RCC 7860 (cell line): ENCODE data around the gene C16orf96.
A peak's percentile ranks its signal among the peaks of the same experiment; 100 is the strongest.

Experiments used
- DNase-seq: peaks from one replicate; pipeline ENCODE4 v3.0.0-alpha.2; 2015; ENCODE audit warnings: low spot score
- FAIRE-seq: peaks from 2 replicates; lab custom pipeline; 2012; peaks lifted over from hg19 to GRCh38; lab: Jason Lieb, UNC

Gene C16orf96

DNA sequence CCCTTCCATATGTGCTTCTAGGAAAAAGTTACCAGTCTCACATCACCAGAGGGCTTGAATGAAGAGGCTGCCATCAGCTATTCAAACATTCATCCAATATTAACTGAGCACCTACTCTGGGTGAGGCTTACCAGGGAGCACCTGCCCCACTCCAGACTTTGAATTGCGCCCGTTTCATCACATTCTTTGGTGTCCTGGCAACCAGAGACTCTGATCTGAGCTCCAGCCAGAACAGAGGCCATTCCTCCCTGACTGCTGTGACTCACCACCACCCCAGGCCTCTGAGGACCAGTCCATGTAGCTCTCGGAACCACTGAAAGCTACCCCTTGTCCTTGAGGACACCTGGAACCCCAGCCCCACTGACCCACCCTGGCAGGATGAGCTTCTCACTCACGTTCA is at the start of gene C16orf96:
Gene C16orf96 (plus strand): TSS at position 229 of the 400 bp plus-strand sequence. CDS start 150 bp downstream, at position 379.
- FAIRE-seq: no peak
- DNase-seq: no peak

DNA sequence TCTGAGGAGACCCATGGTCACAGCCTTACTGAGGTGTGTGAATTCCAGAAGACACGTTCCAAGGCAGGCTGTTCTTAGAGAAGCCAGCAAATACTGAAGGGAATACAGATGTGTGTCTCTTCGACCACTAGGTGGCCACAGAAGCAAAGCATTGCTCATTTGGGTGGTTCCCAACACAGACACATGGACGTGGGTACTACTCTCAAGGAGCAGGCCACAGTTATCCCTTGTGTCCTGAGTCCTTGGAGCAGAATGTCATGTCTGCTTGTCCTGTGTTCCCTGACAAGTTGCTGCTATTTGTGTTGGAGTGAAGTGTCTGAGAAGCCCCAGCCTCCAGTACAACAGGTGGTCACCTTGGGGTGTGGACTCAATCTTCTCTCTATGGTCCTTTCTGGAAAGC is 49.7 kb upstream of the C16orf96 start:
- DNase-seq (peak; percentile 39), FAIRE-seq (no peak)

GRCh38 chr16:4507588-4508345 is 48.4 kb upstream of the C16orf96 start:
- FAIRE-seq (no peak), DNase-seq (no peak)

DNA sequence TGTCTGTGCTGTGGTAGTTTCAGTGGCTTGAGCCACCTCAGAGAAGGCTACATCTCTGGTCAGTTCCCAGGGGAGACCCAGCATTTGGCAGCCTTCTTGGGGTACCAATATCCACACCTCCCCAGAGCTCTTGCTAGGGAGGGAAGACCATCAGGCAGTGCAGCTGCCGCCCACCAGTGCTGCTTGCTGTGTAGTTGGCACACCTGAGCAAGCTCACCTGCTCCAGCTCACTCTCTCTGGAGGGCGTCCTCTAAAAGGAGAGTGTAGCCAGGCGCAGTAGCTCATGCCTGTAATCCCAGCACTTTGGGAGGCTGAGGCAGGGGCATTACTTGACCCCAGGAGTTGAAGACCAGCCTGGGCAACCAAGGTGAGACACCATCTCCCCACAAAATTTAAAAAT is 47.3 kb upstream of the C16orf96 start:
- FAIRE-seq: no peak
- DNase-seq: no peak

DNA sequence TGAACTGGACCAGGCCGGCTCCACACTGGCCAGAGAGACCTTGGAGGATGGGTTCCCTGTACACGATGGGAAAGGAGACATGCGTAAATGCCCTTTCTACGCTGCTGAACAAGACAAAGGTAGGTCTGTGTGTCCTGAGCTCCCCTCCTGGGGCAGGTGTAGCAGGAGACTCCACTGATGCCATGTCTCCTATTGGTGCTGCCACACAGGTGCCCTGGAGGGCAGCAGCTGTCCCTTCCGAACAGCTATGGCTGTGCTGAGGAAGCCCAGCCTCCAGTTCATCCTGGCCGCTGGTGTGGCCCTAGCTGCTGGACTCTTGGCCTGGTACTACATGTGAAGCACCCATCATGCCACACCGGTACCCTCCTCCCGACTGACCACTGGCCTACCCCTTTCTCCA is 46.7 kb upstream of the C16orf96 start:
- FAIRE-seq: no peak

GRCh38 chr16:4510131-4510530 is 46.0 kb upstream of the C16orf96 start:
- FAIRE-seq (no peak), DNase-seq (no peak)

More for the DNA sequence above, 46.7 kb upstream of the C16orf96 start:
- DNase-seq: no peak

DNA sequence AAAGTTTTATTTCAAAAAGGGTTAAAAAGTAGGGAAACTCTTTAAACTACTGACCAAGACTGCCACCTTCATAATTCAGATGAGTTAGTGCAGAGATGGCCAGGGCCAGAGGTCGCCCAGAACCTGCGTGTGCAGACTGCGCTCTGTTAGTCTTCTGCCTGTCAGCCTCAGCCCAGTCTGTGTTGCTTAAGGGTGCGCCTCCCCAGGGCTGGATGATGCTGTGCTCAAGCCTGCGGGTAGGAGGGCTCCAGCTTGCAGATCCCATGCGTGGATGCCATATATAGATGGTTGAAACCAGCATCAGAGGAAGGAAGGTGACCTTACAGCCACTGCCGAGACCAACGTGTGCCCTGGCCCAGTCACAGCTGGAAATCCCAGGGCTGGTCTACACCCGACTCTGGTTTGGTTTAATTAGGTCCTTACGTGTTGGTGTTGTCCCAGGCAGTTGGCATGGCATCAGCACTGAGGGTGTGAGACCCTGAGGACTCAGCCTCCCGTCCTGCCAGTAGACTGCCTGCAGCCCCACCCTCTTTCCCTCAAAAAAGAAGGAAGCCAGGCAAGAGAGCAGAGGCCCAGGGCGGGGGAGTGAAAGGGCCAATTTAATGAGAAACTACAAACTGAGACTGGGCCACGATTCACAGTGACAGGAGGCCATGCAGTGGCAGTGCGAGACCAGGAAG is 45.3 kb upstream of the C16orf96 start:
- no peak for FAIRE-seq

DNA sequence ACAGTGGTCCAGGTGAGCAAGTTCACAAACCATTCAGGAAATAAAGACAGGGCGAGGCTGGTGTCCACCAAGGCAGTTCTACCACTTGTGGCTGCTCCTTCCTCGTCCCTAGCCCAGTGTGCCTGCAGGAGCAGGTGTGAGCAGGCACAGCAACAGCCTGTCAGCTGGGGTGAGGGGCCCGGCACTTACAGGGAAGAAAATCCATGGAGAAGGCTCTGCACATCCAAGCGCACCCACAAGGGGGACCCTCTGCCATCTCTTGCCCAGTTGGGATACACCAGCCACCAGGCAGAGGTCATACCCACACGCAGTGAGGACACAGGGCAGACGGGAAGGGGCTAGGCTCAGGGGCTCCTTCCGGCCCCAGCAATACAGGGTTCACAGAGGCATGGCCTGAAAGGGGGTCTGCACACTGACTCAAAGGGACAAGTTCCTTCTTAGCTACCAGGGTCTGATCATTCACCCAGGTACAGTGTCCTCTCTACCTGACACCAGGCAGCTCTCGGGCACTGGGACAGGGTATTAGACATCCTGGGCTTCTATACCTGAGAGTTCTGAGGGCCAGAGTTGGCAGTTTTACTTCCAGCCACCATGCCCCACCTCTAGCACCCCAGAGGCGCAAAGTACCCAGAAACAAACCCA is 44.6 kb upstream of the C16orf96 start:
- DNase-seq (peak; percentile 13), FAIRE-seq (no peak)

More for the DNA sequence above, 45.3 kb upstream of the C16orf96 start:
- DNase-seq: no peak

DNA sequence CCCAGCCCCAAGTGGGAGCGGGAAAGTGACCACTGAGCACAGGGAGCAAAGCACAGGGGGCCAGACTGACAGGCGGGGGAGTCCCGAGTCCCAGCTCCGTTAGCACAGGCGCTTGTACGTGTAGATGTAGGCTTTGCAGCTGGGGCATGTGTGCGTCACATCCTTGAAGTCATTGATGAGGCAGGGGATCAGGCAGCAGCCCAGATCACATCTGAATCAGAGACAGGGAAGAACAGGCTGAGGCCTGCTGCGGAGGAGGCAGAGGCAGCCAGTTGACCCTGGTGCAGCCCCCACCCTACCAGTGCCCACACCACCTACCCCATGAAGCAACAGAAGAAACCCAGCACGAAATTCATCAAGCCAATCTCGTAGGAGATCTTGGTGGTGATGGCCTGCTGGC is 43.7 kb upstream of the C16orf96 start:
- no peak for FAIRE-seq
- DNase-seq: no peak

DNA sequence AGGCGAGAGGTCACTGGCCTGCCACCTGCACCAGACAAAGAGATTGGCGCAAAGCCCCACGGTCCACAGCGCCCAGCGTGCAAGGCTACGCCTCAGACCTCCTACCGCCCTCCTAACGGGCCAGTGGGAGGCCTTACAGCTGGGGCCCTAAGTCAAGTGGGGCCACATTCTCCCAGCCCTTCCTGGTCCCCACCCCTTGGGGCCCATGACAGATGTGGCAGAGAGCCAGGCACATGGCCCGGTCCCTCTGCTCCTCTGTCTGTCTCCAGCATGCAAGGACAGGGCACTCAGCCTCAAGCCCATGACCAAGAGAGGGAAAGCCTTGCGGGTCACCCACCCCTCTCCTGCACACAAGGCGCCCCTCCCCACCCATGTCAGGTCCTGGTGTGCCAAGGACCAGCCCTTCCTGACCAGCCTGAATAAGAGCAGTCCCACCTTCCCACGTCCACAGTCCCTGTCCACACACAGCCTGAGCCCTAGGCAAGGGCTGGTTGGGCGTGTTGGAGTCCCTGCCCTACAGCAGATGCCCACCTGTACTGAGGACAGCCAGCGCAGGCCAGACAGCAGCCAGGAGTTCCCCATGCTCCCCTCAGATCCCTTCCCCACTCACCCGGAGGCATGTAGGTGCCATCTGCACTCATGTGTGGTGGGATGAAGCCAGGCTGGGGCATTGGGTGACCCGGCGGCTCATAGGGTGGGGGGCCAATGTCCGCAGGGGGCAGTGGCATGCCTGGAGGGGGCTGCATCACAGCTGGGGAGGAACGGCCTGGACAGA is 42.9 kb upstream of the C16orf96 start:
- no peak for FAIRE-seq
- no peak for DNase-seq

- FAIRE-seq (no peak), DNase-seq (no peak)
These were observed 42.3 kb upstream of the C16orf96 start for GRCh38 chr16:4513881-4514280.

- FAIRE-seq: no peak
- DNase-seq: no peak
These were observed 41.5 kb upstream of the C16orf96 start for GRCh38 chr16:4514606-4515005.

DNA sequence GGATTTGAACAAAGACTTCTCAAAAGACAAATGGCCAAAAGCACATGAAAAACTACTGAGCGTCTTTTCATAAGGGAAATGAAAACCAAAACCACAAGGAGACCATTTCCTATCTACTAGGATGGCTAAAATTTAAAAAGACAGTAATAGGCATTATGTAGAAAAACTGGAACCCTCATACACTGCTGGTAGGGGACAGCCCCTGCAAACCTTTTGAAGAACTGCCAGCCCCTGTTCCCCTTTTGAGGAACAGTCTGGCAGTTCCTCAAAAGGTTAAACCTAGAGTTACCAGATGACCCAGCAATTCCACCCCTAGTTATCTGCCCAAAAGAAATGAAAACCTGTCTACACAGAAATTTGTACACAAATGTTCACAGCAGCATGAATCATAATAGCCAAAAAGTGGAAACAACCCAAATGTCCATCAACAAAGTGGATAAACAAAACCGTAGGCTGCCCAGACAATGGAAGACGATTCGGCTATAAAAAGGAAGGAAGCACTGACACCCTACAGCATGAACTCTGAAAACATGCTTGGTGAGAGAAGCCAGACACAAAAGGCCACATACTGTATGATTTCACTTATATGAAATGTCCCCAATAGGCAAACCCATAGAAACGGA is 40.4 kb upstream of the C16orf96 start:
- FAIRE-seq (no peak), DNase-seq (no peak)

DNA sequence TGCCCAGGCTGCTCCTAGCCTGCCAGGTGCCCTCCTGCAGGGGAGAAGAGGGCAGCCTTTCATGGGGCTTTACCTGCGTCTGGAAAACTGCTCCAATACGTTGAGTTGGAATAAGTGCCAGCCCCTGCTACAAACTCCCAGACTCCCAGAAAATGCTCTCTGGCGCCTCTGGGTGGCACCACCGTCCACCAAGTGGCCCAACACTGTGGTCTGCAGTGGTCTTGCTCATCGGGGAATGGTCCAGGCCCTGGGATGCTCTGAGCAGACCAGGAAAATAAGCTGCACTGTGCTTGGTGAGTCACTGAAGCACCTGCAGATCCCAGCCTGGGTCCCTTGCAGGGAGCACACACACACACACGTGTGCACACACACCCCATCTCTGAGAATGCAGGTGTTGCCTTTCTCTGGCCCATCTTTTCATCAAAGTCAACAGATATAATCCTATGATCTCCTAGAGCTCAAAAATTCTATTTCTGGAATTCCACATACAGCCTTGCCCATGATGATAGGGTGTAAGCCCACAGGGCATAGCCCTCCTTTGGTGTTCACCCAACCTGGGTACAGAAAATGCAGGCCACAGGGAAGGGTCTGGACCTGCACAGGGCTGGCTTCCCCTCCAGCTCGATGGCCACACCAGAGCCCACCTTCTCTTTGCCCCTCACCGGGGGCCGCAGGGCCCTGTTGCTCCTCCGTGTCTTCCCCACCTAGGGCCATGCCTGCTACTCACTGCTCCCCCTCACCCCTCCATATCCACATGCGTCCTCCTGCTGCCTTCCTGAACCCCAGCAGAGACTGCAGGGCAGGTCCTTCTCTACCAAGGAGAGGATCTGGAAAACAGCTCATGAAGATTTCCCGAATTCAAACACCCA is 38.1 kb upstream of the C16orf96 start:
- DNase-seq: no peak
- FAIRE-seq: no peak

- DNase-seq (no peak), FAIRE-seq (no peak)
These were observed 36.7 kb upstream of the C16orf96 start for GRCh38 chr16:4519274-4520058.

DNA sequence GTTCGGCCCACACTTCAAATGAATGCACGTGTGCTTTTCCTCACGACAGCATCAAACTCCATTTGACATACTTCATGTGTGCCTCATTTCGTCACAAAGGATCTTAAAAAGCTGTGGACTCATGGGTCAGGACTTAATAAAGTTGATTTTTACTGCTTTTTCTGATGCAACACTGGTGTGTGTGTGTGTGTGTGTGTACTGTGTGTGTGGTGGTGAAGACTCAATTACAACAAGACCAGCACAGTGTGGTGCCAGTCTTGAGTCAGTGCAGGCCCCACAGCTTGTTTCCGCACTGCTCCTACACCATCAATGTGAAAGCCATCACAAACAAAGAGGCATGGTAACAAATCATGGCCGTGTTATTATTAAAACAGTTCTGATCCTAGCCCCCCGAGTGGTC is 35.2 kb upstream of the C16orf96 start:
- no peak for DNase-seq
- FAIRE-seq: no peak

DNA sequence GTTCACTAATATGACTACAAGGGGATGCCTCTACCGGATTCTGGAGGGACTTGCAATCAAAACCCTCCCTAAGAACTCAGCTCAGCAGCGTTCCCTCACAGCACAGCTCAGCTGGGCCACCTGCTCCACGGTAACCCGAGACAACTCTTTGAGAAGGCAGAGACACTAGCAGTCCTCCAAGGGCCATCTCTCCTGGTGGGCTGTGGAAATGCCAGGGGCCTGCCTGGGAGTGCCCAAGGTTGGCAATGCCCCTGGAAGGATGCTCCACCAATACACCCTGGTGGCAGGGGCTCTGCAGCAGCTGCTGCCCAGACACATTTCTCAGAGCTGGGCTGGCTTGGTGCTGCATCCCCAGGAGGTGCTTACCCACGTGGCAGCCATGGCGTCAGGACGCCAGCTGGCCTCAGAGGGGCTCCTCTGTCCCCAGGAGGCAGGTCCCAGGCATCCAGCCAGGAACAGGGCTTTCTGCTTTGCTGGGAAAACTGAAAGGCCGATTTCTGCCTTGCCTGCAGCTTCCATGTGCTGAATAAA is 34.0 kb upstream of the C16orf96 start:
- DNase-seq (no peak), FAIRE-seq (no peak)

DNA sequence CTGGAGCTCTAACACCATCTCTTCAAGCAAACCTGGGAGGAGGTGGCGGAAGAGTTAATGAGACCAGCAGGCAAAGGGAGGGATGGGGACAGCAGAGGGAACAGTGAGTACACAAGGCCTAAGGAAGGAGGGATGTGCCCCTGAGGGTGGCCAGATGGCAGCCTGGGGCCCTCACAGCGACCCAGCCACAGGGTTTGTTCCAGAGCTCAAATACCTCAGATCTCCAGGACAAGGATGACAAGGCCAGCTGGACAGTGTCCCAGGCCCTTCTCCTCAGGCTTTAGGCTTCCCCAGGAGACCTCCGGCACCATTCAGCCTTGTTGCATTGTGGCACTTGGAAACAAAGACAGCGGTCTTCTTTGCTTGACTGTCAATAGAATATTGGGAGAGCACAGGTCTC is 32.5 kb upstream of the C16orf96 start:
- FAIRE-seq (no peak), DNase-seq (no peak)

- FAIRE-seq: no peak
- no peak for DNase-seq
These were observed 31.6 kb upstream of the C16orf96 start for GRCh38 chr16:4524571-4524970.
